Natural killer cell (primary cell): ENCODE results near the gene PDCD5. TPM values are rescaled to one million over a fixed set of nuclear protein-coding genes. Genes with fewer than 3 reads are reported as not detected.

Experiments
- ATAC-seq, 3 donors: fragments of 150-1000 bp in 2 of 3; fragments of 200-7000 bp in 1 of 3; cut with Tn5 transposase; 1 replicate in 1 of 3; 2 replicates in 2 of 3; pipeline ENCODE4 v1.10.0; 2021; ENCODE audit warnings: mild to moderate bottlenecking in 2 of 3, moderate library complexity in 2 of 3
- DNase-seq, 2 donors: peaks; one replicate each; pipeline versions ENCODE4 v3.0.0 to v3.0.0-alpha.2; 2013 to 2021; ENCODE audit warnings: mixed read lengths in 1 of 2
- H3K27ac ChIP-seq: one replicate; pipeline ENCODE4 v1.5.1; 2013; ENCODE audit warnings: mild to moderate bottlenecking, low read length
- H3K27me3 ChIP-seq: one replicate; pipeline ENCODE4 v1.6.1; 2013; ENCODE audit warnings: low read length; ENCODE audit not compliant: control insufficient read depth, insufficient read depth
- H3K36me3 ChIP-seq: one replicate; pipeline ENCODE4 v1.6.1; 2013; ENCODE audit warnings: low read length; ENCODE audit not compliant: control insufficient read depth, insufficient read depth
- H3K4me1 ChIP-seq: one replicate; pipeline ENCODE4 v1.6.1; 2013; ENCODE audit warnings: low read length; ENCODE audit not compliant: control insufficient read depth, insufficient read depth
- H3K4me3 ChIP-seq: one replicate; pipeline ENCODE4 v1.5.1; 2013; ENCODE audit warnings: low read length
- H3K9me3 ChIP-seq: one replicate; pipeline ENCODE4 v1.6.1; 2013; ENCODE audit warnings: low read length; ENCODE audit not compliant: control insufficient read depth, insufficient read depth
- H3K27ac Mint-ChIP-seq, 2 donors: one replicate each; pipeline ENCODE4 v1.8.0; 2022; ENCODE audit warnings: mild to moderate bottlenecking in 2 of 2, mixed read lengths in 2 of 2, moderate library complexity in 1 of 2
- H3K27me3 Mint-ChIP-seq, 2 donors: one replicate each; pipeline ENCODE4 v1.8.0; 2022; ENCODE audit warnings: low read depth in 2 of 2, mixed read lengths in 2 of 2
- H3K36me3 Mint-ChIP-seq: one replicate; pipeline ENCODE4 v1.8.0; 2022; ENCODE audit warnings: mixed read lengths
- H3K4me1 Mint-ChIP-seq, 2 donors: one replicate each; pipeline ENCODE4 v1.8.0; 2022; ENCODE audit warnings: mixed read lengths in 2 of 2
- H3K4me3 Mint-ChIP-seq: one replicate; pipeline ENCODE4 v1.8.0; 2022; ENCODE audit warnings: mild to moderate bottlenecking, moderate library complexity, mixed read lengths
- H3K9me3 Mint-ChIP-seq, 2 donors: one replicate each; pipeline ENCODE4 v1.8.0; 2022; ENCODE audit warnings: mixed read lengths in 2 of 2
- CTCF ChIP-seq: fragments of 200-600 bp; IDR thresholded peaks from one replicate; pipeline ENCODE4 v1.8.0; 2022; ENCODE audit warnings: antibody characterized with exemption
- WGBS: methylation state at CpG from one replicate; pipeline ENCODE4 v1.1.7; 2013; ENCODE audit warnings: missing lambda C conversion rate; ENCODE audit not compliant: insufficient coverage; 5-methylcytosine and 5-hydroxymethylcytosine counted together
- intact Hi-C: fragments of 100-400 bp; cut with micrococcal nuclease; formaldehyde crosslinking; loops from one replicate; pipeline ENCODE4 v1.14.2; 2022
- total RNA-seq, 4 donors: library from RNA; stranded (reverse); fragments of 120-200 nt in 1 of 4; gene quantifications; one replicate each; pipeline versions ENCODE4 v1.2.3 to v1.2.4, GENCODE V29; 2013 to 2022

Gene PDCD5
- total RNA-seq, 3 donors from 2014 or later (not counting 1 experiment from before 2014, with no cell fraction given), result 24.5 to 29.7 (median 25.0) TPM

GRCh38 chr19:32630338-32630737, 49.3 kb downstream of the PDCD5 start:
- H3K36me3 Mint-ChIP-seq, result peaks cover under 1% of the 10 kb centered on the region
- intact Hi-C loops, result no loop called here
- no peak overlapping the region for H3K4me3 Mint-ChIP-seq
- Histone ChIP-seq H3K9me3 (no peaks in the 10 kb centered on the region), H3K4me1 (no peaks in the 10 kb centered on the region), H3K36me3 (peaks cover 42% of the 10 kb centered on the region), H3K27ac (no peak overlapping the region), H3K27me3 (no peaks in the 10 kb centered on the region), H3K4me3 (no peak overlapping the region)
- no peaks in the 10 kb centered on the region for H3K9me3 Mint-ChIP-seq
- no peak for DNase-seq
- no peak overlapping the region for H3K27ac Mint-ChIP-seq
- 90% methylated on average over 14 of the region's 14 CpGs for WGBS
- H3K27me3 Mint-ChIP-seq, result no peaks in the 10 kb centered on the region
- no peak for TF ChIP-seq CTCF
- H3K4me1 Mint-ChIP-seq, result no peaks in the 10 kb centered on the region
- no peak for ATAC-seq

GRCh38 chr19:32631381-32631780, 50.4 kb downstream of the PDCD5 start:
- Histone ChIP-seq H3K27ac (no peak overlapping the region), H3K4me3 (no peak overlapping the region), H3K9me3 (no peaks in the 10 kb centered on the region), H3K4me1 (no peaks in the 10 kb centered on the region), H3K36me3 (peaks cover 40% of the 10 kb centered on the region), H3K27me3 (no peaks in the 10 kb centered on the region)
- intact Hi-C loops, result no loop called here
- ATAC-seq, result no peak
- DNase-seq, result no peak
- H3K27ac Mint-ChIP-seq, result no peak overlapping the region
- 99% methylated on average over 15 of the region's 15 CpGs for WGBS
- no peak for TF ChIP-seq CTCF
- H3K4me3 Mint-ChIP-seq, result no peak overlapping the region
- no peaks in the 10 kb centered on the region for H3K9me3 Mint-ChIP-seq
- no peaks in the 10 kb centered on the region for H3K4me1 Mint-ChIP-seq
- no peaks in the 10 kb centered on the region for H3K27me3 Mint-ChIP-seq
- H3K36me3 Mint-ChIP-seq, result peaks cover 10% of the 10 kb centered on the region

Other genes starting within 250 kb of the PDCD5 start
- 10 to 100 TPM; 27.9 to 34.6 (median 29.1) TPM for gene ZNF507, start 235.6 kb upstream of the PDCD5 start, total RNA-seq
- 10 to 100 TPM; 26.7 to 28.1 (median 27.6) TPM for gene DPY19L3, start 175.4 kb upstream of the PDCD5 start, total RNA-seq
- 10 to 100 TPM; 35.8 to 47.1 (median 40.8) TPM for gene ANKRD27, start 94.0 kb downstream of the PDCD5 start, total RNA-seq
- under 1 TPM; 0.12 to 0.41 (median 0.40) TPM for gene RGS9BP, start 94.7 kb downstream of the PDCD5 start, total RNA-seq
- gene NUDT19, start 110.6 kb downstream of the PDCD5 start, total RNA-seq, result 1 to 10 TPM; 6.4 to 9.6 (median 8.2) TPM
- gene TDRD12, start 138.6 kb downstream of the PDCD5 start, total RNA-seq, result under 1 TPM in 2 of 3 donors, not detected in 1; 0.13 to 0.45 TPM